Forelimb muscle (tissue), 1 donor: ENCODE results near the gene KCNMA1. TPM values are rescaled to one million over a fixed set of nuclear protein-coding genes. Genes with fewer than 3 reads are reported as not detected.

Experiments used
- DNase-seq: peaks from one replicate; pipeline ENCODE4 v3.0.0-alpha.2; 2013; ENCODE audit warnings: low read depth
- polyA plus RNA-seq: library from polyadenylated mRNA; unstranded; fragments of 120-200 nt; gene quantifications from one replicate; pipeline ENCODE4 v1.2.1, GENCODE V29; 2013; ENCODE audit not compliant: insufficient read length

KCNMA1 gene
- polyA plus RNA-seq, 1 donor: 15.1 TPM

DNA sequence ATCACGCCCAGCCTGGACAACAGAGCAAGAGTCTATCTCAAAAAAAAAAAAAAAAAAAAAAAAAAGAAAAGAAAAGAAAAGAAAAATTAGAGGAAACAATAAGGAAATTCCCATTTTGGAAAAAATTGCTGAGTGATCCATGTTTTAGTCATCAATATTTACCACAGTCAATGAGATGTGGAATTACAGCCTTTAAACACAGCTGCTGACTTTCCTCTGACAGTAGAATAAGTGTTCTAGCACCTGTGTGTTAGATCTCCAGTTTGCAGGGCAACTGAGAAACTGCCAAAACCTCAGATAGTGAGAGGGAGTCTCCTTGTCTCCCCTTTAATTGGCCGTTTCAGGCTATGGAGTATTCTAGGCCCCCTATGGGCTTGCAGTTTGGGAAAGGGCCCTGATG, 520.1 kb downstream of the KCNMA1 start:
- no peak for DNase-seq

DNA sequence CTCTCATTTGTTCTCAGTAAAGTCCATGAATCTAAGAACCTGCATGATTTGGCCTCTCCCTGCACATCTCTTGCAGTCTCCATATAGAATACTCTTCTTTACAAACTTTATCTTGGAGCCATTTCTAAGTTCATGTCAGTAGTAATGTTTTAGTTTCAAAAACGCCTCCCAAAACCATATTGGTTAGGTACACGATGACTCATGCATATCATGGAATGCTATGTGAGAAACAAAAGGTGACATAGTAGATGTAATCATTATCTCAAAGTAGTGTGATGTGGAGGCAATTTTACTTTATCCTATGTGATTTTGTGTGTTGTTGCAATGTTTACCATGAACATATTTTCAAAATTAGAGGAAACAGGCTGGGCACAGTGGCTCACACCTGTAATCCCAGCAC, 520.7 kb downstream of the KCNMA1 start:
- no peak for DNase-seq

DNA sequence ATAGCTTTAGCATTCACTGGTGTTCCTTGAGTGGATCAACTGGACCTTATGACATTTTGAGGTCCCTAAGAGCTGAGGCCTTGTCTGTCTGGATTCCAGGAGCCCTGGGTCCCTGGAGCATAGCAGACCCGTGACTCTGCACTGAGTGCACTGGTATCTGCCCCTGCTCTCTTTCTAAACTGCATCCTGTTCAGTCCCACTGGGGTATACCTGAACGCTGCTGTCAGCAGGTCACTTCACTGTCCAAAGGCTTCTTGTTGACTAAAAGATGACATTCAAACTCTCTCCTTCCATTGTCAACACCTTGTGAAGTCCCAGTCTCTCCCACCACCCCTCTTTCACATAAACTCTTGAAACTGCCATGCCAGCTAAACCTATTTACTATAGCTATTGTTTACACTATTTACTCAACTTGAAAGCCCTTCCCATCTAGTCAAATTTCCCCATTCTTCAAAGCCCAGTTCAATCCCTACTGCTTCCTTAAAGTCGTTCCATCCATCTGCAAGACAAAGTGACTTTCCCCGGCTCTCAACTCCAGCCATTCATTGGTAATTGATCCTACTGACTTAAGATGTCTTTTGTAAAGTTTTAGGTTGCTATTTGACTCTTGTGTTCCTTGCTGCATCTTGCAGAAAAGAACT, 523.3 kb downstream of the KCNMA1 start:
- no peak for DNase-seq

DNA sequence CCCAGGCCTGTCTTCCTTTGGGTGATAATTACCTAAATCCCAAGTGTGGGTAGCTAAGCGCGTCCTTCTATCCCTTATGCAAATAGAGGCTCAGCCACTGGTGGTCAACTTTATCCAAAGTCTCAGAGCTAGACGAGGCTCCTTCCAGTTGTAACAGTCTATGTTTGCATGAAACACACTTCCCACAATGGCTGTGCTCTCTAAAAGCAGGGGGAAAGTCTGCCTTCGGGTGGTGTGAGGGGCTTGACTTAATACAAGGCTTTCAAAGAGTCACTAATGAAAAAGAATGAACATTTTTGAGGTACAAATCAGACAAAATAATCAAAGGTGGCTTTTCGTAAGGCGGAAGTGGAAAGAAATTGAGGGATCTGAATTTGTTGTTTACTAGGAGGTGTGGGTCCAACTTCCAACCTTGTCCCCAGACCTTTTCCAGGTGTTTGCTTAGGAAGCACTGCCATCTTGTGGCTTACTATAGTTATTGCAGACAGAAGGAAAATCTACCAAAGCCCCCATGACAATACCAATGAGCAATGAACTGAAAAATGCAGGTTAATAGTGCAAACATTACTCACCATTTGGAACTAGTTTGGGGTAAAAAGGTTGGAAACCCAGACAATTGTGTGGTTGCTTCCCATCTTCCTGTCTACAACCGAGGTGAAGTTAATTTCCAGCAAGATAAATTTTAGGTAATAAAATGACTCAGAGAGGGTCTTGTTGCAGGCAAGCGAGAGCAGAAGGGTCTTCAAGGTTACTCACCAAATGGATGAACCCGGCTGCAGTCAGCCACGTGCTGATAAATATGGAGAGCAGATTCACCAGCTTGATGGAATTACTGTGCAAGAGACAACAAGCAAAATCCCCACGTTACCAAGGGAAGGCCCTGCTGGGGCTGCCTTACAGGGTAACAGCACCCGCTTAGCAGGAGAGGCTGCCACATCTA, 525.7 kb downstream of the KCNMA1 start:
- DNase-seq: no peak

DNA sequence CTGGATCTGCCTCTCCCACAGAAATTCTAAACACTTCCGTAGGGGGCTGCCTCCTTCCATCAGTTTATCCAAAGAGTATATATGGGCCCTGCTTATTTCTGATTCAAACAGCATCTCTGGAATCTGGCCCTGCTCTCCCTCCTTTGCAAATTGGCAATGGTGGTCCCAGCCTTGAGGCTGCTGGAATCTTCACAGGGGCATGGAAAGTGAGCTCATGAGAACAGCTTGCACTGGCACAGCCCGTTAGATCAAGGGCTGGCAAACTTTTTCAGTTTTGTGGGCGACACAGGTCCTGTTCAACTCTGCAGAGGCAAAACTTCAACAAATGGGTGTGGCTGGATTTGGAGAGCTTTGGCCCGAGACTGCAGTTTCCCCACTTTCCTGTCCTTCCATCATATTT, 526.9 kb downstream of the KCNMA1 start:
- DNase-seq: no peak

DNA sequence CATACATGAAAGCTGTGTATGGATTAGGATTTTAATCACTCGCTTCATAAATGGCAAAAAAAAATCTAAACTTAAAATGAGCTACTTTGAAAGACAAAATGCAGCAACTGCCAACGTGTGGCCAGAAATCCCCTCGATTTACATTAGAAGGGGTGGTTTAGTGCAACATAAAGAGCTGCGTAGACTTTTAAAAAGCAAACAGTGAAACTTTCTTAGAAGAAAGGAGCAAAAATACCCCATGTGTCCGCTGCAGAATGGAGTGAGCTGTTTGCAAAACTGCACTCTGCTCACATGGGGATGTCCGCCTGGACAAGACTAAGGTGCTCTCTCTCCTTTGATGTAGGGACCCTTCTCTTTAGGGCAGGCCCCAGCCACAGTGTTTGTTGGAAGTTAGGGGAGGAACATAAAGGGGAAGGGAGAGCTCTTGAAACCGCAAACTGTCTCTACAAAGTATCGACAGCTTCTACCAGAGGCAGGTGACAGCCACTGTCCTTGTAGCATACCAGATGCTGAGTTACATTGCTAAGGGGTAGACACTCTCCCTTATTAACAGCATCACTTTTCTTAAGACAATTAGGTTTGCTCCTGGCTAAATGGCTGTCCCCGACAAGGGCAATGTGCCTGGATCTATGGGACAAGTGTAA, 528.1 kb downstream of the KCNMA1 start:
- no peak for DNase-seq

DNA sequence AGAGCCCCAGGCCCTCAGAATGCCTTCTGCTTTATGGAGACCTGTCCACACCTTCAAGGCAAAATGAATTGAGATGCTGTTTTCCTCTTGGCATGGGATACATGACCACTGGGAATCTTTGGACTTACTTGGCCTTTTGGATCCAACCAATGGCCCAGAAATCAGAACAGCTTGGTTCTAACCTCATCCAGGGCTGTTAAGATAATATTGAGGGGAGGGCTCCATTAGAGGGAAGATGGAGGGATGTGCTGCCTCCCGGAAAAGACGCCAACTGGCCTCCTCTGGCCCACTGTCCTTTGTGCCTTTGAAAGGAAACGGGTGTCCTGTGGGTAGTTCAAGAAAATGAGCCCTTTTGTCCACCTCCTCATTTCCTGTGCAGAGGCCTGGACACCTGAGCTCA, 530.9 kb downstream of the KCNMA1 start:
- DNase-seq: no peak

DNA sequence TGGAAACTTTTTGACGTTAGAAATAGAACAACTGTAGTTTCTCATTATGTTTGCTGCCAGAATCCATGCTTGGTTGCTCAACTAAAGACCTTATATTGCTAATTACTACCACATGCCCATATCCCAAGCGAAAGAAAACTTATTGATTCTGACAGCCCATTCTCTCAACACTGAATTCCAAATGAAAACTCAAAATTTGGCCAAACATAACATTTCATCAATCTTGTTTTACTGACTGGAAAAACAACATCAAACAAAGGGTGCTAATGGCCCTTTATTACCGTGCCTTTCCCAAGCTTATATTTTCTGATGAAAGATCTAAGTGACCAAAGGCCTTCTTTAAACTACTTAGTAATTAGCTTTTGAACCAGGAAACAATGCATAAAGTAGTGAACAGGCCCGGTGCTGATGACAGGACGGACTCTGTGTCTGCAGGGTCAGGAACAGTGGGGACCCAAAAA, 531.8 kb downstream of the KCNMA1 start:
- DNase-seq: peak; percentile 81

DNA sequence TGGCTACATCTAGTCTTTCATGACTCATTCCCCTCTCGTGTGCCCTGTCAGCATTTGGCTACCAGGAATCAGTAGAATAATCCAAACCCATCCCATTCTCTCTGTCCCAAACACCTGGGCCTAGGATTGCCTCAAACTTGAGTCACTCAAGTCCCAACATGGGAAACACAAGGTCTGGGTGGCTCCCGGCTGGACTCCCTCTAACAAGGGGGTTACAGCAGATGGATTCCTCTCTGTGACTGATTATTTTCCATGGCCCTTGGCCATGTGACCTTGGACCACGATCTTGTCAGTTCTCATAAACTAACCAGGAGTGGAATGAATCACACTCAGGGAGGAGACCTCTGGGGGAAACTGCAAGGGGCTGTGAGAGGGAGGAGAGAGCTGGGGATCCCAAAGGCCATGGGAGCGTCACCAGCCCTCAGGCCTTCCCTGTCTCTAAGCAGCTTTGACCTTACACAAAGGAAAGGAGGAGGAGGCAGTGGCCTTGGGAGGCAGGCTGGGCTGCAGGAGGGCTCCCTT, 533.1 kb downstream of the KCNMA1 start:
- DNase-seq: no peak

DNA sequence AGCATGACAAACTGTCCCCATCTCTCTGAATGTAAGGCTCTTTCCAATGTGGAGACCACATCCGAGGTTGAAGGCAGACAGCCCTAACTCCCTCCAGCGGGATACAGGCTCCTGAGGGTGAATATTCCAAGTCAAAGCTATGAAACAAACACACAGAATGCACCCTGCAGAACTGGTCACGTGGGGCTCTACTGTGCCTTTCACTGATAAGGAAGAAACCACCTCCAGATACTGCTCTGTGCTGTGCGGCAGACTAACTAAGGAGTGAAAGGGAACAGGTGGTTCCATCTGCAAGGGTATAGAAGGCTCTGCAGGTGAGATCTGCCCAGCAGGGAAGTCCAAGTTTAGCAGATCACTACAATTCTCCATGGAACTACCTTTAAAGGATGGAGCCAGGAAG, 534.4 kb downstream of the KCNMA1 start:
- DNase-seq: no peak

DNA sequence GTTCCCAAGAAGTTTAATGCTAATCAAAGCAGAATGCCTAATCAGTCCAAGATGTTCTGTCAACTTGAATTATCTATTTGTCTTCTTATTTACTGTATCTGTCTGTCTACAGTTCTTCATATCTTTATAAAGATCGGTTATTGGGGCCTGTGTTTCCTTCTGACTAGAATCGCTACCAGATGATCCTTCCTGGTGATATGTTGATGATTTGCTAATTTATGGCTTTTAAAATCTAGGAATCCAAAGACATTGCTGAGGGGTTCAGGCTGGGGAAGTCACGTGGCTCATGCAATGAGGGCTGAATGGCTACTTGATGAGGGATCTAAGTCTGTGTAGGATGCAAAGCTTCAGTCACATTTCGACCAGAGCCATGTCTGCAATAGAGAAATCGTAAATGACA, 536.3 kb downstream of the KCNMA1 start:
- no peak for DNase-seq

DNA sequence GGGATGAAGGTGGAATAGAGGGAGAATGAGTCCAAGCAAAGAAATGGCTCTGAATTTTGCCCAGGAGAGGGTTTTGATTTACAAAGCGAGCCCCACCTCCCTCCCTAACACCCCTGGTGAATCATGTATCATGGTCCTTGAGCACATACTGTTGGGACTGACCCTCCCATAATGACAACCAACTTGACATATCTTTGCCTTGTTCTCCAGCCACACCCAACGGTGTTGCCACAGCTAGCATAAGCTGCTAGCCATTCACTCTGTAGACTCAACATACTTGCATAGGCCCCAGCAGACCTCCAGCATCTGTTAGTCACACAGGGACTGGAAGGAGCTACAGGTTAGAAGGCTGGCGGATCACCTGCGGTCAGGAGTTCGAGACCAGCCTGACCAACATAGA, 538.5 kb downstream of the KCNMA1 start:
- no peak for DNase-seq

DNA sequence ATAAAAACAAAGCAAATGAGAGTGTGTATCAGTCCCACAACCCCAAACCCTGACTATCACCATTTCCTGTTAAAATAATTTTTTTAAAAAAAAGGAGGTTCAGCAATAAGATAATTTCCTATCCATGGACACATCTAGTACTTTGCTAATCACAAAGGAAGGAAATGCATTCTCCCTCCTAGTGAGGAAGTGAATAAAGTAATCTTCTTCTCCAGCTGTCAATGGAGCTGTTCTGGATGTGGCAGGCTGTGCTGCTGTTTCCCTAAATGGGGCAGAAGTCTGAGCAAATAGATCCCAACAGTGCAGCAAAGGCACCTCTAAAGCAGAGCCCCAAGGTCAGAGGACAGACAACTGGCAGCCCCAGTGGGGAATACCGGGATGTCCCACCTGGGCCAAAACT, 540.0 kb downstream of the KCNMA1 start:
- no peak for DNase-seq

DNA sequence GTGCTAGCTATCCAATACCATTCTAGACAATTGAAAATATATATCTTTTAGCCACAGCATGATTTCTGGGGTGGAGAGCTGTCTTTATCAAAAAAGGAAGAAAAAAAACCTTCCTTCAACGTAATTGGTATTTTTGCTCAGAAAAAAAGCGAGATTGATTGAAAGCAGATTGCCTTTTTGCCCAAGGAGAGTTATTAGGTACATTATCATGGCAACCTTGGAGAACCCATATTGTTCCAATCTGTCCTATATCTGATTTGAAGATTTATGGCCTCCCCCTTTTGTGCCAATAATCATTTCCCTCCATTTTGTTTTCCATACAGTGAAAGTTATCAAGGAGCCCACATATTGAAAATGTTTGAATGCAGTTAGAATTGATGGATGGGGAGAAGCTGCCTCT, 544.5 kb downstream of the KCNMA1 start:
- DNase-seq: no peak

DNA sequence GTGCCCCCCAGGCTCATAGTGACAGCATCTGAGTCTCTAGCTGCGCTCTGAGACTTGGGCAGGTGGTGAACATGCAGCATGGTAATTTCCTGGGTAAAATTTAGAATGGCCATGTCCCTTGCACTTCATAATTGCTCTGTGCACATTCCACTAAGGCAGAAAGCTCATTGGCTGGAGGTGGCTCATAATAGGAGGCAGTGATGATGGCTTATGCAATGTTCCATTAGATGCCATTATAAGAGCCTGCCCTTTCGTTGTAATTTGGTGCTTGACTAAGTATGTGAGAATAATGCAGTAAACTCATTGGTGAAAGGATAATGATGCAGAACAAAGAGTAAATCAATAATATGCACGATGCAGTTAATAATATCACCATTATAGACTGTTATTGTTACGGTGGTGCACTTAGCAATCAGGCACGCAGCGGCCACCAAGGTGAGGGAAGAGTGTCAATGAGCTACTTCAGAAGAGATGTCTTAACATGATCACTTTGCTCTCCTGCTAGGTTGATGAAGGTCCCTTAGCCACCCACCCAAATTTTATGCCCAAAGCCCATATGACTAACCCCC, 545.9 kb downstream of the KCNMA1 start:
- no peak for DNase-seq

DNA sequence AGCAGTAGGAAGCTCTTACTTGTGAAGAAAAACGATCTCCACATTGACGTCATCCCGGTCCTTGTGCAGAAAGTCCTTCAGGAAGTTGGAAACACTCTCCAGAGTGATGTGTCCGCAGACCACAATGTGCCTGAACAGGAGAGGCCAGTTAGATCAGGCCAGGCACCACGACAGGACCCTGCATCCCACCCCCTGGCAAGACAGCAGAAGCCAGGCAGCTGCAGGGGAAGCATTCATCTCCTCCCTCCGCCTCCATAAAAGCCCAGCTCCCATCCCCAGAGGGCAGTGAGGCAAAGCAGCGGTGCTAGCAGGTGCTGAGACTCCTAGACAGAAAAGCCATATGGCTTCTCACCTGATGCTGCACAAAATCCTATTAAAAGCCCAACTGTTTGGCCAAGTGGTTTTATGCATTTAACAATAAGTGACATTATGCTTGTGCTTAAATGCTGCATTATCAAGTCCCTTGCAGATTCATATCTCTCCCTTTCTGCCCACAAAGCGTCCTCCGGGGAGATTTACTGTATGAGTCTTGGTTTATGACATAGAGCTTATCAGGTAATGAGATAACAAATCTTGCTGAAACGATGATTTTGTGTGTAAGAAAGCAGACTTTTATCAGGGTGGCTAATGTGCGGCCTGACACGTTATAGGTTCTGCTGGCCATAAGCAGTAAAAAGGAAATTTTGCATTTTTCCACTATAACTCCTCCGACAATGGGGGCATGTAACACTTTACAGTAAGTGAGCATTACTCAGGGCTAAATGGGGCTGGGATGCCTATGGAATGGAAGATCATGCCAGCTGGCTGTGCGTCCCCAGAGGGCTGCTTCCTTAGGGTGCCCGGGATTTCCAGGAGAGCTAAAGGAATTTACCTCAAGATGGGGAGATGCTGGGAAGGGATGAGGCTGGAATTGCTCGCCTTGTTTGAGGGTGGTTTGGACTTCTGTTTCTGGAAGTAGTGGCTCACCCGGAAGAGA, 546.9 kb downstream of the KCNMA1 start:
- no peak for DNase-seq

DNA sequence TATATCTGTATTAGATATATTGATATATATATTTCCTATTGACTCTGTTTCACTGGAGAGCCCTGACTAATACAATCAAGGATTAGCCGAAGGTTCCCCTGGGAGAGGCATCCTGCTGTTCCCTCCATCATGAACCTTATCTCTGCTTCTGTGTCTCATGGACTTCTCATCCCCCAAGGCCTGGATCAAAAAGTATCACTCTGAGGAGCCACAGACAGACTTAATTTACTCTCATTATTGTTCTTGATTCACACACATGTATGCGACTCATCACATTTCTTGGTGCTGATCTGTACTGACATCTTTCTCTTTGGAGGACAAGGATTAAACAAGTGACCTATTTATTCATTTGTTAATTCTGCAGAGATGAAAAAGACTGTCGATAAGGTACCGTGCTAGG, 550.2 kb downstream of the KCNMA1 start:
- DNase-seq: no peak

DNA sequence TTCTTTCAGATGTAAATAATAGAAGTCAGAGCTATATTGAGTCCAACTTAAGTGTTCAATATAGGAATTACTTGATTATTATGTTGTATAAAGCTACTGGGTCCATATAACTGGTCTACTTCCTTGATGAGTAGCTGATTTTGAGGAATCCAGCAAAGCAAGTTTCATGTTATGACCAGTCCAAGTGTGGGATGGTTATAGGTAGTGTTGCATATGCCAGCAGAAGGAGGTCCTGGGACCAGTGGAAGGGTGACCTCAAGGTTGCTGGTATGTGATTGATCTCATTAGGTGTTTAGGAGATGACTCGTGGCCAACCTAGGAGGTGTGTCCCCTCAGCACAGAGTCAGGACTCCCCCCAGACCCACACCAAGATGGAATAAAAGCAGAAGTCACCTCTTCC, 551.5 kb downstream of the KCNMA1 start:
- DNase-seq: no peak

DNA sequence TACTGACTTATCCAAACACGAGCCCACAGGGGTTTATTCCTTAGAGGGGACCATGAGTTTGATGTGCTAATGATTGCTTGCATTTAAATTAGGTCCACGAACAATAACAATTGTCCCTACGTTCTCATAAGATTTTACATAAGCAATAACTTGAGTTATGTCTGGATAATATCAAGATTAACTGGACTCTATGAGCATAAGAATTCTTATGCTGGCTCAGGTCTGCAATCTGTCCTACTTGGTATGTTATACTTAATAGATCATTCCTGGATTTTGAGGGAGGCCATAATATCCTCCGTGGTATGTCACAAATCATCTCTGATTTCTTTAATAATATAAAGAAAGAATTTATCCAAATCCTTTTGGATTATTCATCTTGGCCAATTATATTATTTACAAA, 552.3 kb downstream of the KCNMA1 start:
- DNase-seq: no peak

DNA sequence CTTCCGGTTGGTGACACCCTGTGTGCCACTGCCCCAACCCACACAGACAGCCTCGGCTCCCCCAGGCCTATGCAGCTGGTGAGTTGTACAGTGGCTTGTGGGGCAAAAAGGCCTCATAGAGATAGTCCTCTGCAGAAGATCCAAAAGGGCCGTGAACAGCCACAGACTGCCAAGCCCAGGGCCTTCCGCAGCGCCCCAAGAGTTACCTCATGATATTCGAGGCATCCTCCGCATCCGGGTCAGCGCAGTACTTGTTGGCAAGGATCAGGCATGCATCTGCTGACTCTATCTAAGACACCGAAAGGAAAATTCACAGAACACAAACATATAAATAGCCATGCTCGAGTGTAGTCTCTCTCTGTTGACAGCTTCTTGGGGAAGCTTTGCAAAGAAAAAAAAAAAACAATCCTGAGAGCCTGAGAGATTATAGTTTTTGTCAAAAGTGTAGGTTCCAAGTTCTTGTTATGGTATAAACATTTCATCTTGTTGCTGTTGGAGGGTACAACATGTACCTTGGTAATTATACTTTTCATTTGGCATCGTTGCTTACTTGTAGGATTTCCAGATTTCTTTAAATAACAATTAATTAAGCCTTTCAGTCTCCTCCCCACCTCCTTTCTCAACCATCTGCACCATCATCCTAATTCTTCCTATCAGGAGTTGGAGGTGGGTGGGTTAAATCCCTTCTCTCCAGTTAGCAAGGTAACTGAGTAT, 553.0 kb downstream of the KCNMA1 start:
- DNase-seq: no peak
